NCI-H2029 (cell line): ENCODE data around the gene GOLGA2.
A peak's percentile ranks its signal among the peaks of the same experiment; 100 is the strongest.

ENCODE experiments used
- DNase-seq: peaks from one replicate; lab custom pipeline; 2025; lab: John Stamatoyannopoulos, UW

Gene GOLGA2, protein sequence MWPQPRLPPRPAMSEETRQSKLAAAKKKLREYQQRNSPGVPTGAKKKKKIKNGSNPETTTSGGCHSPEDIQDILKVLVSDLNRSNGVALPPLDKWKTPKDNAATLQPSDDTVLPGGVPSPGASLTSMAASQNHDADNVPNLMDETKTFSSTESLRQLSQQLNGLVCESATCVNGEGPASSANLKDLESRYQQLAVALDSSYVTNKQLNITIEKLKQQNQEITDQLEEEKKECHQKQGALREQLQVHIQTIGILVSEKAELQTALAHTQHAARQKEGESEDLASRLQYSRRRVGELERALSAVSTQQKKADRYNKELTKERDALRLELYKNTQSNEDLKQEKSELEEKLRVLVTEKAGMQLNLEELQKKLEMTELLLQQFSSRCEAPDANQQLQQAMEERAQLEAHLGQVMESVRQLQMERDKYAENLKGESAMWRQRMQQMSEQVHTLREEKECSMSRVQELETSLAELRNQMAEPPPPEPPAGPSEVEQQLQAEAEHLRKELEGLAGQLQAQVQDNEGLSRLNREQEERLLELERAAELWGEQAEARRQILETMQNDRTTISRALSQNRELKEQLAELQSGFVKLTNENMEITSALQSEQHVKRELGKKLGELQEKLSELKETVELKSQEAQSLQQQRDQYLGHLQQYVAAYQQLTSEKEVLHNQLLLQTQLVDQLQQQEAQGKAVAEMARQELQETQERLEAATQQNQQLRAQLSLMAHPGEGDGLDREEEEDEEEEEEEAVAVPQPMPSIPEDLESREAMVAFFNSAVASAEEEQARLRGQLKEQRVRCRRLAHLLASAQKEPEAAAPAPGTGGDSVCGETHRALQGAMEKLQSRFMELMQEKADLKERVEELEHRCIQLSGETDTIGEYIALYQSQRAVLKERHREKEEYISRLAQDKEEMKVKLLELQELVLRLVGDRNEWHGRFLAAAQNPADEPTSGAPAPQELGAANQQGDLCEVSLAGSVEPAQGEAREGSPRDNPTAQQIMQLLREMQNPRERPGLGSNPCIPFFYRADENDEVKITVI

DNA sequence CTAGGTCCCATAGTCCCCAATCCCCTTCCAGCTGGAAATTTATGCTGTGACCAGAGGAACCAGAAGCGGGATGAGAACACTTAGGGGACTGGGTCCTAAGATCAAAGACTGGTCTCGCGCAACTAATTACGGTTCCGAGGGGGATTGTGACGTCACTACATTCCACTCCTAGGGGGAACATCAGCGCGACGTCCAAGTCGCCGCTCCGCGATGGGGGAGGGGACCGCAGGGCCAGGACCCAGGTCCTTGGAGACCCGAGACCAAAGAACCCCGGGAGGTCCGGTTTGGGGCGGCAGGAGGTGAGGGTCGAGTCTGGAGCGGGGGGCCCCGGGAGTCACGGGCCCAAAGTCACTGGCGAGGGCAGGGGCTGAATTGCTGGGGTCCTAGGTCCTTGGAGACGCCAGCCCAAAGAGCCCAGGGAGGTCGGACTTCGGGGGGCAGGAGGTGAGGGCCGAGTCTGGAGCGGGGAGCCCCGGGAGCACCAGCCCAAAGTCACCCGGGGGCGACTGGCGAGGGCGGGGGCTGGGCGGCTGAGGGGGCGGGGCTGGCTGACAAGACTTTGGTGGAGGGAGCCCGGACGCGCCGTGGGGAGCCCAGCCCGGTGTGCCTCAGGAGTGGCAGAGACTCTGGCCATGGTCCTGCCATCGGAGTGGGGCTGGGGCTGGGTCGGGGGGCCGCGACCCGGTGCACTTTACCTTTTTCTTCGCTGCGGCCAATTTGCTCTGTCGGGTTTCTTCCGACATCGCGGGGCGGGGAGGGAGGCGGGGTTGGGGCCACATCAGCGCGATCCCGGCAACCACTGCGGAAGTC lies at the start of gene GOLGA2:
TSS of gene GOLGA2 (minus strand) at position 810 of the 810 bp plus-strand sequence. CDS start at position 779, 31 bp downstream.
- no peak for DNase-seq

DNA sequence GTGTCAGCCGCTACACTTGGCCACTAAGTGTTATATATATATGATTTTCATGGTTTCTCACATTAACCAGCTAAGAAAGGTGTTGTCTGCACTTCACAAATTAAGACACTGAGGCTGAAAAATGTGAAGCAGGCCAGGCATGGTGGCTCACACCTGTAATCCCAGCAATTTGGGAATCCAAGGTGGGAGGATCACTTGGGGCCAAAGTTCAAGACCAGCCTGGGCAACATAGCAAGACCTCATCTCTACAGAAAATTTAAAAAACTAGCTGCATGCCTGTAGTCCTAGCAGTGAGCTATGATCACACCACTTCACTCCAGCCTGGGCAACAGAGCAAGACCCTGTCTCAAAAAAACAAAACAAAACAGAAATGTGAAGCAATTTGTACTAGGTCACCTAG lies 48.6 kb upstream of the GOLGA2 start:
- DNase-seq: no peak

- no peak for DNase-seq
Observed at GRCh38 chr9:128323791-128324190, 48.0 kb upstream of the GOLGA2 start.

DNA sequence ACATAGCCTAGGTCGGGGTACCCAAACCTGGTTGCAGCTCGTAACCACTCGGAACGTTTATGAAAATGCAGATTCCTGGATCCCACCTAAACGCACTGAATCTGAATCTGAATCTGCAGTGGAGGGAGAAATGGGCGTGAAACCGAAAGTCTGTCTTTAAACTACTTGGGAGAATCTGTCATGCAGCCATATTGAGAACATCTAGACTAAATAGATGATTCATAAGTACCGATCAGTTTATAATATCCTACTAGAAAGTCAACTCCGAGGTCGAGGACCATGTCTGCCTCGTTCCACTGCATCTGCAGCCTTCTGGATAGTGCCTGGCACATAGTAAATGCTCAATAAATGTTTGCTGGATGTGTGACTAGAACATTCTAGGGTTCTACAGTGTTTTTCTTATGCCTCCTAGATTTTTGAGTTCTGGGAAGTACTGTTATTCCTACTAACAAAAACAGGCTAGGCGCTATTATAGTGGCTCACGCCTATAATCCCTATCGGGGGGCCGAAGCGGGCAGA lies 47.5 kb upstream of the GOLGA2 start:
- no peak for DNase-seq

DNA sequence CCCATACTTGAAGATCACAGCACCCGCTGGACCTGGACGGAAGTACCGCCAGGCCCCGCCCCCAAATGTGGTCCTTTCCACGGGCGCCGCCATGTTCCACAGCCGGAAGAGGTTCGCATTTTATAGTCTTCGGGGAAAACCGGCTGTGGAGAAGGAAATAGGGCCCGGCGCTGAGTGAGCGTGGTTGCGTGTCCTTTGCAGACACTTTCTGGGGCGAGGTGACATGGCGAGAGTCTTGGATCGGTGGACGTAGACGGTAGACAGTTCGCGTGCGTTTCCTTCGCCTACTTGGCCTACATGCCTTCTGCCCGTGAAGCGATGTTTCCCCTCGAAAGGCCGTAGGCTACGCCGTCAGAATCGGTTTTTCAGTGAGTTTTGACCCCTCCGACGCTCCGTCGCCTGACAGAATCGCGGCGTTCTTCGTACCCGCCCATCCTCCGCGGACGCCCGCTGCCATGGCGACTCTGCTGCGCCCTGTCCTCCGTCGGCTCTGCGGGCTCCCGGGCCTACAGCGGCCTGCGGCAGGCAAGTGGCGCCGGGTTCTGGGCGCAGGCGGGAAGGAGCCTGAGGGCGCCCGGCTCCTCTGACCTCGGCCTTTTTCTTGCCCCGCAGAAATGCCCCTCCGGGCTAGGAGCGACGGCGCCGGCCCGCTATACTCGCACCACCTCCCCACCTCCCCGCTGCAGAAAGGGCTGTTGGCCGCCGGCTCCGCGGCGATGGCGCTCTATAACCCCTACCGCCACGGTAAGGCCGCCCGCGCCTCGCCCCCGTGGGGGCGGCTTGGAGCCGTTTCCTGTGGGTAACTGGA lies 46.8 kb upstream of the GOLGA2 start, which contains the start of the genes COQ4 and TRUB2:
TSS of gene COQ4 (plus strand) at position 436 of the 808 bp plus-strand sequence. CDS start at position 456, 20 bp downstream.
TSS of gene TRUB2 (minus strand) at position 44 of the 808 bp plus-strand sequence. CDS start at position 5, 39 bp downstream.
- DNase-seq: peak; percentile 93

- DNase-seq: no peak
Observed at GRCh38 chr9:128321879-128322403, 46.1 kb upstream of the GOLGA2 start.

DNA sequence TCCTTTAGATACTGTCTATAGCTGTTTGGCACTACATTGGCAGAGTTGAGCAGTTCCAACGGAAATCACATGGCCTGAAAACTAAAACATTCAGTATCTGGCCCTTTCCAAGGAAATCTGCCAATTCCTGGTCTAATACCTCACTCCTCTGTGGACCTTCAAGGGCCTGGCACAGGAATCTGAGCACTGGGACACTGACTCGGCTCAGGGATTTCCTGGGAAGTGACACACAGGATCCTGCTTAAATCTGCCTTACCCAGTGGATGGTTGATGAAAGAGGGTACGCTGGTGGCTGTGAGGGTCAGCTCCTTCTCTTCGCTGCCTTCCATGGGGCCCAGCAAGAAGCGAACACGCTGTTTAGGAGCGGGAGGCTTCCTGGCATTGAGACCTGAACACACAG lies 45.5 kb upstream of the GOLGA2 start:
- DNase-seq: no peak

DNA sequence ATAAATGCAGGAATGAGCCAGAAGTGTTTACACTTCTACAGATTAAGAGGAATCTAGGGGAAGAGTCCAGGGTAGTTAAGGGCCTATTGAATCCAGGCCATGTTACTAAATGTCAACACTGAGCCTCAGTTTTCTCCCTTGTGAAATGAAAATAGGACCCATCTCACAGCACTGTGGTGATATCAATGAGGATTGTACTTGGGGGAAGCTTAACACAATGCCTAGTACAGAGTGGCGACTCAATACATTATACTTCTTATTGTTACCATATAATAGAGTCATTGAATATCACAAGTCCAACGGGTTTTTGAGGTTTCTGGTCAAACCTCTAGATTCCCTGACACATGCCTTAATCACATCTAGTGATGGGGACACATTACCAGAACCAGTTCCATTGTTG lies 41.8 kb upstream of the GOLGA2 start:
- DNase-seq: no peak

- DNase-seq: no peak
Observed at GRCh38 chr9:128316421-128316820, 40.6 kb upstream of the GOLGA2 start.

DNA sequence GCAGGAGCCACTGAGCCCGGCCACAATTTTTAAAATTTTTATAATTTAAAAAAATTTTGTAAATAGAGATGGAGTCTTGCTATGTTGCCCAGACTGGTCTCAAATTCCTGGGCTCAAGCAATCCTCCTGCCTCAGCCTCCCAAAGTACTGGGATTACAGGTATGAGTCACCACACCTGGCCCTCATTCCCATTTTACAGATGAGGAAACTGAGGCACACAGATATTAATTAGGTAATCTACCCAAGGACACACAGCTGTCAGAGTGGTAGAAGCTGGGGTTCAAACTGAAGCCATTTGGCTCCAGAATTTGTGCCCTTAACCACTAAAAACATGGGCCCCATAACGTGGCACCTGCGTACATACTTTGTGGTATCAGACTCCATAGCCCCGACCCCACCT lies 38.9 kb upstream of the GOLGA2 start:
- DNase-seq: no peak

DNA sequence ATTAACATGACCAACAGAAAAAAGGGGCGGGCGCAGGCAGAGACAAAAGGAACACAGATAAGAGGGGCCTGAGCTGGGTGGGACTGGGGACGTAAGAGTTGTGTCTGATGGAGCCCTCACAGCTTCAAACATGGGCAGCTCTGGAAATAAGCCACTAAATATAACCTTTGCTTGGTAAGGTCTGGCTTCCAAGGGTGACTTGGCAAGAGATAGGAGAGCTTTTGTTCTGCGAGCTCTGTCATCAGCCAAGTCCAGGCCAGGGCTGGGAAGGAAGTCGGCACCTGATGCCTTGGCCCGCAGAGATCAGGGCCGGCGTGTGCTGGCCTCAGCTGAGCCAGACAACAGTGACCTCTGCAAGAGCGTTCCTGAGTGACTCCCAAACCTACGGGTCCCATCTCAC lies 34.7 kb upstream of the GOLGA2 start:
- no peak for DNase-seq

- DNase-seq: no peak
Observed at GRCh38 chr9:128309551-128309950, 33.7 kb upstream of the GOLGA2 start.

GRCh38 chr9:128304971-128305288 lies 29.1 kb upstream of the GOLGA2 start:
- no peak for DNase-seq

GRCh38 chr9:128304136-128304970 lies 28.5 kb upstream of the GOLGA2 start:
- no peak for DNase-seq

GRCh38 chr9:128298535-128299482 lies 23.0 kb upstream of the GOLGA2 start:
- DNase-seq: no peak

GRCh38 chr9:128297221-128297773 lies 21.5 kb upstream of the GOLGA2 start:
- no peak for DNase-seq

DNA sequence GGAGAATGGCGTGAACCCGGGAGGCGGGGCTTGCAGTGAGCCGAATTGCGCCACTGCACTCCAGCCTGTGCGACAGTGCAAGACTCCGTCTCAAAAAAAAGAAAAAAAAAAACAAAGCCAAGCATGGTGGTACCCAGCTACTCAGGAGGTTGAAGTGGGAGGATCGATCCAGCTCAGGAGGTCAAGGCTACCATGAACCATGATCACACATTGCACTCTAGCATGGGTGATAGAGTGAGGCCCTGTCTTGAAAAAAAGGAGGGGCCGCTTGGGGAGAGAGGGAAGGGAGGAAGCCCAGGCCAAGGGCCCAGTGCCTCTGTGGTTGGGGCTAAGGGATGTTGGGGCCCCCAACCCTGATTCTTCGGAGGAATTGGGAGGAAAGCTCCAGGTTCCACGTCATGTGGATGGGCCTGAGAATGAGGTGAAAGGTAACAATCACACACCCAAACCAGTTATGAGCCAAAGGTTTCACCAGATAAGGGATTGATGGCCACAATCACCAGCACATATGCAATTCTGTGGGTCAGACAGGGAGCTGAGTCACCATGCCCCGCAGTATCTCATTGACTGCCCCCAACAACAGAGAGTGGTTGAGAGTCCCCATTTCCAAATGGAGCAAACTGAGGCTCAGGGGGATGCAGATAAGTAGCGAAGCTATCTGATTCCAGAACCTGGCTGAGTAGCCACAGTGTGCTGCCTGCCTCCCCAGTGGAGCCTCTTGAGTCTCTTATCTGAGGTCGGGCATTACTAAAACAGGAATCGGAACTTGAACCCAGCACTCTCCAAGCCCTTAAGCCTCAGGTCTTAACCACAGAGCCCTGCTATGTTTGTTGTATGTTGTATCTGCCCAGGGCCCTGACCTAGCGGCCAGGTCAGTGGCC lies 20.8 kb upstream of the GOLGA2 start:
- DNase-seq: no peak
